Endothelial cell of umbilical vein (primary cell): Measurements from ENCODE around the gene OR52B6. TPM values are rescaled to one million over a fixed set of nuclear protein-coding genes. Genes with fewer than 3 reads are reported as not detected.

Source experiments
- BruUV-seq: library from RNA; stranded (reverse); fragments of 400-500 nt; replicated peaks from 2 replicates; lab custom pipeline; 2021; lab: Mats Ljungman, UMichigan
- CTCF ChIA-PET: fragments of 300-600, 350-600 bp; sonication (Branson Sonifier 250); formaldehyde crosslinking; loops from one replicate; lab custom pipeline; 2021; ENCODE audit warnings: antibody characterized with exemption, inconsistent platforms; lab: Charles Lee
- POLR2A ChIA-PET: fragments of 300-600, 350-600 bp; sonication (Branson Sonifier 250); formaldehyde crosslinking; loops from one replicate; lab custom pipeline; 2021; ENCODE audit warnings: antibody characterized with exemption, inconsistent platforms; lab: Charles Lee
- DNase-seq: peaks from one replicate; pipeline ENCODE4 v3.0.0-alpha.2; 2011; ENCODE audit warnings: low read depth, low spot score
- FAIRE-seq: peaks from 2 replicates; lab custom pipeline; 2011; peaks lifted over from hg19 to GRCh38; lab: Jason Lieb, UNC
- H2AFZ ChIP-seq: 2 replicates; pipeline ENCODE4 v1.6.0; 2012; ENCODE audit warnings: low read depth, low read length, control low read depth, inconsistent platforms
- H3K27ac ChIP-seq: 2 replicates; pipeline ENCODE4 v1.5.1; 2011; ENCODE audit warnings: low read depth, mild to moderate bottlenecking, control low read depth, low read length, moderate library complexity; ENCODE audit not compliant: insufficient read depth
- H3K27me3 ChIP-seq, 2 experiments: 2 replicates each; pipeline versions ENCODE4 v1.6.0 to v1.6.1; 2011; ENCODE audit warnings: low read length in 2 of 2, mixed read lengths in 1 of 2; ENCODE audit not compliant: control insufficient read depth in 2 of 2, insufficient read depth in 2 of 2
- H3K36me3 ChIP-seq, 2 experiments: 2 replicates in 1 of 2; 3 replicates in 1 of 2; pipeline ENCODE4 v1.5.1; 2011; ENCODE audit warnings: low read length in 2 of 2, mild to moderate bottlenecking in 1 of 2, moderate library complexity in 1 of 2; ENCODE audit not compliant: control insufficient read depth in 2 of 2, insufficient read depth in 2 of 2; ENCODE audit errors: extremely low read depth in 1 of 2
- H3K4me1 ChIP-seq: 3 replicates; pipeline ENCODE4 v1.5.1; 2011; ENCODE audit warnings: mild to moderate bottlenecking, low read length; ENCODE audit not compliant: control insufficient read depth, insufficient read depth; ENCODE audit errors: extremely low read depth
- H3K4me2 ChIP-seq: 2 replicates; pipeline ENCODE4 v1.6.1; 2011; ENCODE audit warnings: low read length, control low read depth, mixed read lengths; ENCODE audit not compliant: insufficient read depth
- H3K4me3 ChIP-seq, 3 experiments: fragments of 200-600 bp in 1 of 3; sonication (generic), shearing (Covaris generic) in 1 of 3; replicated peaks in 1 of 3; 2 replicates each; pipeline ENCODE4 v1.5.1; 2011 to 2016; ENCODE audit warnings: control low read depth in 3 of 3, low read length in 3 of 3, mild to moderate bottlenecking in 2 of 3, inconsistent platforms in 1 of 3, low read depth in 1 of 3, moderate library complexity in 1 of 3; ENCODE audit not compliant: insufficient read depth in 1 of 3
- H3K79me2 ChIP-seq: 2 replicates; pipeline ENCODE4 v1.6.0; 2012; ENCODE audit warnings: low read length, inconsistent platforms; ENCODE audit not compliant: control insufficient read depth, insufficient read depth
- H3K9ac ChIP-seq: replicated peaks from 2 replicates; pipeline ENCODE3; 2011; ENCODE audit warnings: low read length, control low read depth; ENCODE audit not compliant: insufficient read depth; ENCODE audit errors: extremely low read depth
- H3K9me1 ChIP-seq: replicated peaks from 3 replicates; pipeline ENCODE4 v1.6.0; 2011; ENCODE audit warnings: mild to moderate bottlenecking, low read length; ENCODE audit not compliant: control insufficient read depth, insufficient read depth; ENCODE audit errors: extremely low read depth
- H3K9me3 ChIP-seq: replicated peaks from 2 replicates; pipeline ENCODE4 v1.5.1; 2012; ENCODE audit warnings: low read length, inconsistent platforms; ENCODE audit not compliant: control insufficient read depth, insufficient read depth
- H4K20me1 ChIP-seq: replicated peaks from 2 replicates; pipeline ENCODE3; 2011; ENCODE audit warnings: mild to moderate bottlenecking, low read length; ENCODE audit not compliant: control insufficient read depth, insufficient read depth; ENCODE audit errors: extremely low read depth
- CTCF ChIP-seq, 2 donors: IDR thresholded peaks; 1 replicate in 1 of 2; 2 replicates in 1 of 2; pipeline ENCODE4 v1.5.1; 2011; ENCODE audit warnings: low read length in 2 of 2, mild to moderate bottlenecking in 2 of 2, moderate library complexity in 2 of 2, control low read depth in 1 of 2, inconsistent platforms in 1 of 2, low read depth in 1 of 2; ENCODE audit not compliant: insufficient read depth in 1 of 2; ENCODE audit errors: extremely low read depth in 1 of 2
- EZH2 ChIP-seq: IDR thresholded peaks from 2 replicates; pipeline ENCODE4 v1.6.1; 2012; ENCODE audit warnings: borderline replicate concordance, low read depth, mild to moderate bottlenecking, moderate library complexity, low read length, inconsistent platforms; ENCODE audit not compliant: severe bottlenecking
- FOS ChIP-seq: IDR thresholded peaks from 2 replicates; pipeline ENCODE4 v1.6.1; 2011; ENCODE audit warnings: mild to moderate bottlenecking, low read length, moderate library complexity, borderline replicate concordance; ENCODE audit not compliant: insufficient read depth
- GATA2 ChIP-seq: IDR thresholded peaks from 2 replicates; pipeline ENCODE4 v1.7.0; 2011; ENCODE audit warnings: low read depth, mild to moderate bottlenecking, moderate library complexity, mixed read lengths, low read length; ENCODE audit not compliant: insufficient read length, insufficient read depth
- JUN ChIP-seq: IDR thresholded peaks from 2 replicates; pipeline ENCODE4 v1.6.1; 2011; ENCODE audit warnings: borderline replicate concordance, low read depth; ENCODE audit not compliant: insufficient read length, insufficient read depth
- MAX ChIP-seq: IDR thresholded peaks from 2 replicates; pipeline ENCODE4 v1.6.1; 2011; ENCODE audit not compliant: insufficient read depth, insufficient read length
- MYC ChIP-seq: IDR thresholded peaks from one replicate; pipeline ENCODE4 v1.6.1; 2011; ENCODE audit warnings: mild to moderate bottlenecking, low read depth, low read length
- POLR2A ChIP-seq: IDR thresholded peaks from 2 replicates; pipeline ENCODE4 v1.6.1; 2012; ENCODE audit warnings: low read depth, mild to moderate bottlenecking, control low read depth, low read length
- POLR2AphosphoS5 ChIP-seq: IDR thresholded peaks from 2 replicates; pipeline ENCODE4 v1.6.1; 2012; ENCODE audit warnings: low read depth, mild to moderate bottlenecking, control low read depth, low read length, moderate library complexity; ENCODE audit not compliant: insufficient read depth
- dilution Hi-C: fragments of 300-500 bp; cut with MboI; formaldehyde crosslinking; loops from one replicate; pipeline ENCODE4 v1.15.0; 2019; ENCODE audit warnings: low sequenced_read_pairs; ENCODE audit not compliant: extremely low pct_ligation_motif_present
- intact Hi-C: fragments of 100-400 bp; cut with micrococcal nuclease; formaldehyde crosslinking; loops from one replicate; pipeline ENCODE4 v1.10.0; 2022
- polyA plus RNA-seq, 4 experiments: library from polyadenylated mRNA; depleted of rRNA in 3 of 4; stranded (reverse) in 3 of 4; unstranded in 1 of 4; fragments of >200 nt; gene quantifications; 2 replicates each; pipeline versions ENCODE4 v1.2.1 to v1.2.3, GENCODE V29; 2011 to 2012; ENCODE audit warnings: missing spikeins in 1 of 4
- total RNA-seq: library from RNA; stranded (reverse); gene quantifications from 2 replicates; pipeline ENCODE4 v1.2.3, GENCODE V29; 2021

The OR52B6 gene
- total and polyA plus RNA-seq, 2 donors (not counting 3 experiments of a cell fraction or from before 2014, with no cell fraction given), result not detected

- H4K20me1 ChIP-seq, result no peaks in the 10 kb centered on the region
- no peaks in the 10 kb centered on the region for H3K79me2 ChIP-seq
- no peaks in the 10 kb centered on the region for H3K9me3 ChIP-seq
- intact Hi-C loops, result no loop called here
- no peak overlapping the region for H2AFZ ChIP-seq
- no peak overlapping the region for H3K4me3 ChIP-seq
- no peak overlapping the region for H3K9ac ChIP-seq
- ChIA-PET CTCF (no interaction called here), POLR2A (no interaction called here)
- H3K4me2 ChIP-seq, result no peak overlapping the region
- H3K27me3 ChIP-seq, result no peaks in the 10 kb centered on the region
- FAIRE-seq, result no peak
- BruUV-seq, result no TSS peak
- TF ChIP-seq POLR2A, result no peak
- no peak for TF ChIP-seq POLR2AphosphoS5
- no peak for TF ChIP-seq FOS
- TF ChIP-seq MYC, result no peak
- no peak for TF ChIP-seq EZH2
- TF ChIP-seq MAX, result no peak
- TF ChIP-seq GATA2, result no peak
- TF ChIP-seq JUN, result no peak
- no peak for TF ChIP-seq CTCF (IDR thresholded peaks at IDR 0.05; ENCODE audit: extremely low read depth in 1 of 2, insufficient read depth in 1 of 2, low read depth in 1 of 2, low read length in 2 of 2)
- dilution Hi-C loops, result no loop called here
- H3K4me1 ChIP-seq, result no peaks in the 10 kb centered on the region
- H3K9me1 ChIP-seq, result no peaks in the 10 kb centered on the region
- DNase-seq, result no peak
- no peak overlapping the region for H3K27ac ChIP-seq
- no peaks in the 10 kb centered on the region for H3K36me3 ChIP-seq
Measured at GRCh38 chr11:5547982-5548381, 32.7 kb upstream of the OR52B6 start.
